ENCODE data around the gene PTMS. TPM values are rescaled to one million over a fixed set of nuclear protein-coding genes. Genes with fewer than 3 reads are reported as not detected.

Gene PTMS
- total and polyA plus RNA-seq, 2 of the 13 experiments (the other 11 are each of a cell fraction or from before 2014, with no cell fraction given): 40.5 to 82.4 TPM

GRCh38 chr12:6752167-6752920 lies 13.8 kb upstream of the PTMS start (continued):
- TF ChIP-seq GTF3A (CRISPR knock-in tag; conservative IDR thresholded peaks at IDR 0.05): no peak
- no peak for TF ChIP-seq SALL2 (CRISPR knock-in tag; IDR thresholded peaks at IDR 0.05)
- TF ChIP-seq NCOA5 (CRISPR knock-in tag; IDR thresholded peaks at IDR 0.05): no peak
- no peak for TF ChIP-seq MBNL3 (CRISPR knock-in tag; conservative IDR thresholded peaks at IDR 0.05)
- TF ChIP-seq ZNF230 (CRISPR knock-in tag; IDR thresholded peaks at IDR 0.05): no peak
- TF ChIP-seq ONECUT2 (CRISPR knock-in tag; IDR thresholded peaks at IDR 0.05): no peak
- no peak for TF ChIP-seq SMYD3 (CRISPR knock-in tag; IDR thresholded peaks at IDR 0.05)
- no peak for TF ChIP-seq ZNF143 (CRISPR knock-in tag; IDR thresholded peaks at IDR 0.05)
- no peak for TF ChIP-seq ZFP36L1 (CRISPR knock-in tag; IDR thresholded peaks at IDR 0.05)
- no peak for TF ChIP-seq ZNF432 (CRISPR knock-in tag; IDR thresholded peaks at IDR 0.05; ENCODE audit: borderline replicate concordance)
- no peak for TF ChIP-seq ZNF276 (CRISPR knock-in tag; IDR thresholded peaks at IDR 0.05; ENCODE audit: low read depth)
- TF ChIP-seq TEAD3 (CRISPR knock-in tag; optimal IDR thresholded peaks at IDR 0.05; ENCODE audit: borderline replicate concordance): no peak
- TF ChIP-seq TIGD3 (CRISPR knock-in tag; IDR thresholded peaks at IDR 0.05; ENCODE audit: borderline replicate concordance): no peak
- TF ChIP-seq ZSCAN9 (CRISPR knock-in tag; IDR thresholded peaks at IDR 0.05; ENCODE audit: borderline replicate concordance): no peak
- TF ChIP-seq SMC3 (IDR thresholded peaks at IDR 0.05; ENCODE audit: low read length): peak; percentile 42
- TF ChIP-seq ZBTB46 (CRISPR knock-in tag; IDR thresholded peaks at IDR 0.05; ENCODE audit: borderline replicate concordance): 0 out of 2 replicates have a peak, but pooled peaks have one; percentile 1
- no peak for TF ChIP-seq ZNF652 (CRISPR knock-in tag; IDR thresholded peaks at IDR 0.05; ENCODE audit: borderline replicate concordance, low read depth)
- TF ChIP-seq ETS1 (CRISPR knock-in tag; IDR thresholded peaks at IDR 0.05): no peak
- no peak for TF ChIP-seq ETV6 (CRISPR knock-in tag; conservative IDR thresholded peaks at IDR 0.05)
- TF ChIP-seq HOXA3 (CRISPR knock-in tag; IDR thresholded peaks at IDR 0.05): no peak
- no peak for TF ChIP-seq SETDB1 (CRISPR knock-in tag; IDR thresholded peaks at IDR 0.05; ENCODE audit: borderline replicate concordance)
- no peak for TF ChIP-seq PRDM4 (CRISPR knock-in tag; IDR thresholded peaks at IDR 0.05; ENCODE audit: borderline replicate concordance)
- TF ChIP-seq STAG1 (CRISPR knock-in tag; IDR thresholded peaks at IDR 0.05): peak; percentile 25; the same call in 1 of the 2 replicates

All from HepG2 (cell line).